Hindlimb muscle (tissue), 1 donor: ENCODE data around the gene SDC1. TPM values are rescaled to one million over a fixed set of nuclear protein-coding genes. Genes with fewer than 3 reads are reported as not detected.

Experiments
- DNase-seq: peaks from one replicate; pipeline ENCODE4 v3.0.0-alpha.2; 2013
- polyA plus RNA-seq: library from polyadenylated mRNA; unstranded; fragments of 120-200 nt; gene quantifications from one replicate; pipeline ENCODE4 v1.2.1, GENCODE V29; 2013; ENCODE audit not compliant: insufficient read length

SDC1 gene
- polyA plus RNA-seq, 1 donor: 6.8 TPM

DNA sequence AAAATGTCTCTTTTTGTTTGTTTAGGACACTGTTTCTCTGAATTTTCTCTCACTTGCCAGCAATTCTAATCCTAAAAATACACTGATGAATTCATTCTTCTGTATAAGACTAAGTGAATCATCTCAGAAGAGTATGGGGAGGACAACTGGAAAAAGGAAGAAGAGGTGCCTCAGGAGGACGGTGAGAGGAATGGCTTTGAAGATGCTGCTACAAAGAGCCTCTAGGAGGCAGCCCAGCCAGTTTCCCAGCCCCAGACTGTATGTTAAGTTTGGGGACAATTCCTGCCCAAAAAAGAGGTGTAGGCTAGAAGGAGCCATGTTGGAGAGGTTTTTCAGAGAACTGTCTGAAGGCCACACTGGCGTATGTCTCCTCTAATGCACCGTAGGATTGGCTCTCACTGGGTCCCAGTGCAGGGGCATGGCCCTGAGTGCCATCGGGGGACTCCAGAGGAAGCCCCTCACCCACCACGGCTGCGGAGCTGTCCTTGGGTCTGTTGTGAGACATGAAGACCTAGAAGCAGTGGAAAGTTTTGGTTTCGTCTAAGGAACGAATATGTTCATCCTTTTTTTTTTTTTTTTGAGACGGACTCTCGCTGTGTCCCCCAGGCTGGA lies 3.1 kb upstream of the SDC1 start:
- DNase-seq: no peak

DNA sequence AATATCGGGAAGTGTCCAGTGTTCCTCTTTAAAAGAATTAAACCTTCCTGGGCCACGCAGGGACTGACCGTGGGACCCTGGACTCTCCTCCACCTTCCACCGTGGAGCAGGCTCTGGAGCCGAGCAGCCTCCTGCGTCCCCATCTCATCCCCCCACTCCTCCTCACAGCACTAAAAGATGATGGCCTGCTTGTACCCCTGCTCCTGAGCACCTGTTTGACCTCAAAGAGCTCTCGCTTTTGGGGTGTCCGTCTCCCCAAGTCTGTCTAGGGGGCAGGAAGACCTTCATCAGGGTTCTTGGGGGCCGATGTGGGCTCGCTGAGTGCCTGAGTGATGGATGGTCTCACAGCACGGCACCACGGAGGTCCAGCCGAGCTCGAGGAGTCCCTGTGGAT lies 1.2 kb upstream of the SDC1 start:
- DNase-seq: no peak

DNA sequence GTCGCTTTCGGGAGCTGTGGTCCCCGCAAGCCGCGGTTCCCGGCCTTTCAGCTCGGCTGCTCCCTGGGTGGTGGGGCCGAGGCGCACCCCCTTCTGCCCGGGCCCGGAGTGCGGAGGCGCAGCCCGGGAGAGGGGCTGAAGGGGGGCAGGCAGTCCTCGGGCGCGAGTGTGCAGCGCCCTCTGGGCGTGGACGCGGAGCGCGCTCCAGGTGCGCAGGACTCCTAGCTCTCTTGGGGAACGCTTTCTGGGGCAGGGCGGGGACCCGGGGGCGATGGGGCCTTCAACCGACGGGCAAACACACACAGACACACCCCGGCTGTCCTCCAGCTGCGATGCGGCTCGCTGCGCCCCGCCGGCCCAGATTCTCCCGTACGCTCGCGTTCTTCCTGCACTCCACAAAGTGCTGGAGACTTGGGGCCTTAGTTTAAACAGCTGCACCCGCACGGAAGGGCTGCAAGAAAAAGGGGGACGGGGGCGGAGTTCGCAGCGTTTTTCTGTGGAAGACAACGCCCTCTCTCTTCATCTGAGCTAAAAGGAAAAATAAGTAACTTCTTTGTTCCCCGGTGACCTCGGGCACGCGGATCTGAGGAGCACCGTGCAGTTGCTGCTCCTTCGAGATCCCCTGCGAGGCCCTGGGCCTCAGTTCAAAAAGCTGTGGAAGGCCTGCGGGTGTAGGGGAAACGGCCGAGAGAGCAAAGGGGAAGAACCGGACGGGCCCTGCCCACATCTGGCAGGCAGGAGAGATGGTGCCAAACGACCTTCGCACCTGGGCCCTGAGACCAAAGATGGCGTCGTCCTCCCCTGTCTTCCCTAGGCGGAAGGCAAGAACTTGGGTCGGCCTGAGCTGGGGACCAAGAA lies 593 bp upstream of the SDC1 start:
- peak; percentile 71 for DNase-seq

GRCh38 chr2:20224164-20224715 lies 690 bp downstream of the SDC1 start:
- DNase-seq: no peak

DNA sequence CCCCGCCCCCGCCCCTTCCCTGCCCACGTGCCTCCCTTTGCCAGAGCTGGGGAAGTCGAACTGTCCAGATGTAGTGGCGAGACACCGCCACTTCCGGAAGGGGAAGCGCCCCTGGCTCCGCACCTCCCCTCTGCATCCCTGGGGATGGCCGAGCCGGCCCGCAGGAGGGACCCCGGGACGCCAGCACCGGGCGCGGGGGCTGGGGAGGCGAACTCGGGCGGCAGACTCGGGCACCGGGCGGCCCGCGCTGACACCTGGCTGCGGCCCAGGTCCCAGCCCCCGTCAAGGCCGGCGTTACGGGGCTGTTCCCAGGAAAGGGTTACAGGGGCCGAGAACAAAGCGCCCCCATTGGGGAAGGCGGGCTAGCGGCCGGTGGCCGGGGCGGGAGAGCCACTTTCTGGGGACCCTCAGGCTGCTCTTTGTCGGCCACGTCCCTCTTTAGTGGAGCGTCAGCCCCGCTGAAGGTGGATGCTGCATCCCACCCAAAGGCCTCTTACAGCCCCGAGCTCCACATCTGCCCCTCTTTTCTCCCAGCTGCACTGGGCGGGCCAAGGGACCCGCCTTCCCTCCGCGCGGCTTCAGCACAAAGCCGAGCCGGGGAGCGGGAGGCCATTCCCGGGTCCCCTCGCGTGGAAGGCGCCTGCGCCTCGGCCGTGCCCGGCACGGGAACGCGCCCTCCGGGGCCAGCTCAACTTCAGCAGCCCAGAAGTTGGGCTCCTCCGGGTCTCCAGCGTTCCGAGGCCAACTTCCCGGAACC lies 1.3 kb downstream of the SDC1 start:
- no peak for DNase-seq

DNA sequence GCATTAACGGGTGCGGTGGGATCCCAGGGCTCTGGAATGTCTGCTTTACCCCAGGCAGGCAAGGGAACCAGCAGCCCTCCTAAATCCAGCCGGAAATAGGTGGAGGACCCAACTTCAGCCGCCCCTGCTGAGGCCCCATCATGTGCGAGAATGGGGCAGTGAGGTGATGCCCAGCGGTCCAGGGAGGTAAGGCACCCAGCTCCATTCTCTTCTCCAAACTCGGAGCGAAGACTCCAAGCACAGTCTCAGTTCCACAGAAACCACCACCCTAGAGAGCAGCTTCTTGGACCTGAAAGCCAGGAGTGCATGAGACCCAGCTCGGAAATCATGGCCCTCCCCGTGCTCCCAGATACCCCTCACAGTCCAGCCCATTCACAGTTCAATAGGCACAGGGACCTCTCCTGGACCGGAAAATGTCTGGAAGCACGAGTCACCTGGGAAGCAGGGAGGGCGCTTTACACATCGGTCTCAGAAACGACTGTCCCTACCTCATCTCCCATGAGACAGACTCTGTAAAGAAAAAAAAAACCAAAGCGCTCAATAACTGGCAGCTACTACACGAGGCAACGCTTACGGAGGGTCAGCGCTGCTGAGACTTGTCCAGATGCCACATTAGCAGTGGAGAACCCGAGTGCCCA lies 2.0 kb downstream of the SDC1 start:
- DNase-seq: no peak

GRCh38 chr2:20222014-20222768 lies 2.7 kb downstream of the SDC1 start:
- no peak for DNase-seq

- no peak for DNase-seq
Observed at GRCh38 chr2:20221555-20221973, 3.4 kb downstream of the SDC1 start.

- DNase-seq: no peak
Observed at GRCh38 chr2:20220806-20221554, 4.0 kb downstream of the SDC1 start.

DNA sequence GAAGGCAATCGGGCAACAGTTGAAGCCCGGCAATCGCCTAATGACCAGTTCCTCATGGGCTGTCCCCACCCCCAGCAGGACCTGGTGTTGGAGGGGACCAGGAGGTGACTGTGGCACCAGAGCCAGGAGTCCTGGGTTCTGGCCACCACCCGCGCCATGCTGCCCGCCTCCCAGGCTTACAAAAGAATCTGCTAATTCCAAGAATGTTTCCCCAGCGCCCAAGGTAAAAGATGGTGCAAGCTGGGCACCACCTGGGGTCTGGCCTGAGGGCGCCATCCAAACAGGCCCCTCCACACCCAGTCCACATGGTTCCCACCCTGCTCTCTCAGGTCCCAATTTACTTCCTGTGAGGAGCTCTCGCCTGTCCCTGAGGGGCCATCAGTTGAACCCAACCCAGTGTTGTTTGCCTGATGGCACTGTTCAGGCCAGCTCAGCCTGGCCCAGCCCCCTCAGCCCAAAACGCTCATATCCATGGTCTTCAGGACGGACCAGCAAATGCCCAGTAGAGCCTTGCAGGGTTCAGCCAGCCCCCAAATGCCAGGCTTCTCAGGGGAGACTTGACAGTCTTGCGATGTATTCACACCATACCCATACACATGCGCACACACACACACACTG lies 5.1 kb downstream of the SDC1 start:
- no peak for DNase-seq

DNA sequence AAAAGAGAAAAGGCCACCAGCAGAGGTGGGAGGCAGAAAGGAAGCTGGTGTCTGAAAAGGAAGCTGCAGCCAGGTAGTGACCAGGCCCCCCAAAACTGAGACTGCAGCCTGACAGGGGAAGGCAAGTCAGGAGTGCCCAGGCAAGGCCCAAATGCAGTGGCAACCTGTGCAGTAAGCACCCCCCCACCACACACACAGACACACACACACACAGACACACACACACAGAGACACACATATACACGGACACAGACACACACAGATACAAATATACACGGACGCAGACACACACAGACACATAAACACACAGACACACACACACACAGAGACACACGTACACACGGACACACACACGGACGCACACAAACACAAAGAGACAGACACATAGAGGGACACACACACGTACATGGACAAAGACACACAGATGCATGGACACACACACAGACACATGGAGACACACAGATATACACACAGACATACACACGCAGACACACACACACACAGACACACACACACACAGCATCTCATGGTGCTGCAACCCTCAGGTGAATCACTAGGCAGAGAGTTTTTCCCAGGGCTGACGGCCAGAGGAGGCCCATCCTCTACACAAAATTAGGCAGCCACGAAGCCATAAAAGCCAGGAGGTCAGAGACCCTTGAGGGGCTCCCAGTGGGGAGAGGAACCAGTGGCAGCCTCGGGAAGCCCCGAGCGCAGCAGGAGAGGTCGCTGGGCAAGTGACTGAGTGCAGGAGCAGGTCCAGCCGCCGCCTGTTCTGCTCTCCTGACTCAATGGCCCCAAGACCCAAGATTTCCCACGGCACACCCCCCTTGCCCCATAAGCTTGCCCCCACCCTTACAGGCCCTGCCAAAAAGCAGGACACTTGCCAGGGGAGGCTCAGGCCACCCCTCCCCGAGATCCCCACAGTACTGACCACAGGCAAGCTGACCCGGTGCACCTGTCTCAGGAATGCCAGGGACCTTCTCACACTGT lies 6.3 kb downstream of the SDC1 start:
- no peak for DNase-seq

DNA sequence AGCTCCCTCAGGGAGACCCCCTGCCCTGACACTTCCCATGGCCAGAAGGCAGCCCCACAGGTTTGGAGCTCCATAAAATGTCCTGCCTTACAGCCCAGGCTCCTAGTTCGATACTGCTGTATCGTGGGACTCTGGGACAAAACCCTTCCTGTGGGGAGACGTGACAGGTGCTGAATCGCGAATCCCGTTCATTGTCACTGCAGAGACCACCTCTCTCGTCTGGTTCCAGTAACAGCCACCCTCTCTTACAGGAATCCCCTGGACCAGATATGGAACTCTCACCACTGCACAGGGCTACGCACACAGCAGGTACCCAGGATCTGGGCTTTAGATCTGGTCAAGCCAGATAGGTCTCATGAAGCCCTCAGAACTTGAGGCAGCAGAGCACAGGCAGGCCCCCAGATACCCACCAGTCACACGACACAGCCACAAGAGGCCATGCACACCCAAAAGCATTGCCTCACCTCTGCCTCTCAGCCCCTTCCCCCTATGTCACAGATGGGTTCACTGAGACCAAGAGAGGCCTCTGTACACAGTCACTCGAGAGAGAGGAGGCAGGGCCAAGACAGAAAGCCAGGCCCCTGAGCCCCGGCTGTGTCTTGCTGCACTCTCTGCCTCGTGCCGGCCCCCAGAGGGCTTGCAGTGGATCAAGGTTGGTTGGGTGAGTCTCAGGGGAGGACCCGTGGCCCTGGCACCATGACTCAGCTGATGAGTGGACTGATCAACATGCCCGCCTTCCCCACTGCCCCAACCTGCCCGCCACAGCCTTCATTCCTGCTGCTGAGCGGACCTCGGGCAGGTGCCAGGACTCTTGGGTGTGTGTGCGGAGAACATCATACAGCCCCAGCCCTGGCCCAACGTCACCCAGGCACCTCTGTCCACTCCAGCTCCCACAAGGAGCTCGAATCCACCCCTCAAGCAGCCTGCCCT lies 7.6 kb downstream of the SDC1 start:
- DNase-seq: no peak

DNA sequence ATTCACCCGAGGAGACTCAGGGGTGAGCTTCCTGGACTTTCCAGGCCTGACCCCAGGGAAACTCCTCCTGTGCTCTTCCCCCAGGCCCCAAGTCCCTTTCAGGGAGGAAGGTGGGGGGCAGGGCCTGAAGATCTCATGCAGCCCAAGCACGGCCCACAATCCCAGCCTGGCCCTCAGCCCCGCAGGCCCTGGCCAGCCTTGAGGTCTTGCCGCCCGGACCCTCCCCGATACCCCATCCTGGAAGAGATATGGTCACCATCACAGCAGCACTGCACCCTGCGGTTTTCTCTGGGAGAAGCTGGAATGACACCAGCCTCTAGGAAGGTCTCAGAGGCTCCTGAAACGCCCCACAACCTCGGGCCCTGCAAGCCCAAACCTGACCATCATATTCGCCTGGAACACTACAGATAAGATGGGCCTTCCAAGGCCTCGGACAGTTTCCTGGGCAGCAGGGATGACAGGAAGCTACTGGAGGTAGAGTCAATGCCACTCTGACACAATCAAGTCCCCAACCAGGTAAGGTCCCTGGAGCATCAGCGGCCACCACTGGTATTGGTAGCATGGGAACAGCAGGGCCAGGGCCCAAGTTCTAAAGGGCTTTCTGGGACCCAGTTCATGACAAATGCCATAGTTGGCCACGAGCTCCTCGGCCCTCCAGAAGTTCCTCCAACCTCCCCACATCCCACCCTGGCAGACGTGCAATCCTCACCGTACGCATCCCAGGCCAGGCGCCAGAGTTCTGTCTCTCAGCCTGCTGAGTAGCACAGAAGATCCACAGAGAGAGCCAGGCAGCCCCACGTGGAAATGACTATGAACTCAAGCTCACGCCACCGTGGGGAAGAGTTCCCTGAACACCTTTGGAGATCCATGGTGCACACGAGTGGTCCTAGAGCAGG lies 8.6 kb downstream of the SDC1 start:
- no peak for DNase-seq

DNA sequence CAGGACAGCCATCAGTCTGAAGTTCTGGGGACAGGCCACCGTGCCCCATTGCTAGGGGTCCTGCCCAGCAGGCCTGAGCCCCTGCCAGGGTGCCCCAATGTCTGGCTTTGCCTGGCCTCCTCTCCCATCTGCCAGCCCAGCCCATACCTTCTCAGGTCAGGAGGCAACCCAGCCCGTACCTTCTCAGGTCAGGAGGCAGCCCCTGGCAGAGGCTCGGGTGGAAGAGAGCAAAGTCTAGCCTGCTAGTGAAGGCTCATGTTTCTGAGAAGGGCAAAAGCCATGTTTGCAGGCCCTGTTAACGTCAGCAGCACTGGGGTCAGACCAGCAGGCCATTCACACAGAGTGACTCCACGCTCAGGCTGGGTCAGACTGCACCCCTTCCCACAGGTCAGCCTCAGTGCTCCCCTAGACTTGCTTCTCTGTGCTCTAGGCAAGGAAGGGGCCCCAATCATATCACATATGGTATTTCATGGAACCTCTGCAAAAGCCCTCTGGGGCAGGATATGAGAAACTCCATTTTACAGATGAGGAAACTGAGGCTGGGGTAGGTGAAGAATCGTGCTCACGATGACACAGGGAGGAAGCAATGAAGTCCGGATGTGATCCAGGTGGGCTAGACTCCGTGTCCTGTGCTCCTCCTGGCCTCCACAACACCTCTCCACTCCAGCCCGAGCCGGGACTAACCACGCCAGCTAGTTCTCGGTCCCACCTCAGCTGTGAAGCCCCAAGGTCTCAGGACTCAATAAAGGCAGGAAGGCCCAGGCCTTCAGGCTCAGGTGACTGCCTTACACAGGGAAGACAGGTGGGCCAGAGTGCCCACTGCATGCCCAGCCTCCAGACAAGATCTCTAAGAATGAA lies 9.5 kb downstream of the SDC1 start:
- no peak for DNase-seq

GRCh38 chr2:20214566-20215182 lies 10.3 kb downstream of the SDC1 start:
- DNase-seq: no peak
